Panc1 (cell line): ENCODE measurements around the gene ZNRF4. TPM values are rescaled to one million over a fixed set of nuclear protein-coding genes. Genes with fewer than 3 reads are reported as not detected.

ENCODE experiments used
- ATAC-seq: fragments of 200-7000 bp; cut with Tn5 transposase; 2 replicates; pipeline ENCODE4 v1.9.1; 2020; ENCODE audit warnings: mild to moderate bottlenecking, moderate library complexity
- BruUV-seq: library from RNA; stranded (reverse); fragments of 400-500 nt; replicated peaks from 2 replicates; lab custom pipeline; 2021; lab: Mats Ljungman, UMichigan
- CTCF ChIA-PET: fragments of 300-600 bp; sonication (Branson Sonifier 250); formaldehyde crosslinking; loops from one replicate; lab custom pipeline; 2022; ENCODE audit warnings: antibody characterized with exemption; lab: Charles Lee
- POLR2A ChIA-PET: fragments of 300-600 bp; sonication (Branson Sonifier 250); formaldehyde crosslinking; loops from one replicate; lab custom pipeline; 2022; ENCODE audit warnings: antibody characterized with exemption; lab: Charles Lee
- DNase-seq: peaks from one replicate; pipeline ENCODE4 v3.0.0-alpha.2; 2010; ENCODE audit warnings: low read depth, low spot score
- H3K27ac ChIP-seq: 2 replicates; pipeline ENCODE4 v1.5.1; 2011; ENCODE audit warnings: mild to moderate bottlenecking, low read length, inconsistent platforms
- H3K27me3 ChIP-seq: fragments of 200-500 bp; sonication (Bioruptor generic); 2 replicates; pipeline ENCODE4 v1.6.0; 2014; ENCODE audit warnings: low read length, inconsistent platforms; ENCODE audit not compliant: control insufficient read depth, insufficient read depth
- H3K36me3 ChIP-seq: fragments of 200-500 bp; sonication (Bioruptor generic); 2 replicates; pipeline ENCODE4 v1.5.1; 2014; ENCODE audit warnings: inconsistent platforms, mild to moderate bottlenecking, low read length, moderate library complexity; ENCODE audit not compliant: control insufficient read depth, insufficient read depth
- H3K4me1 ChIP-seq: 2 replicates; pipeline ENCODE4 v1.5.1; 2011; ENCODE audit warnings: inconsistent platforms, mild to moderate bottlenecking, low read length, moderate library complexity; ENCODE audit not compliant: control insufficient read depth, insufficient read depth
- H3K4me3 ChIP-seq, 2 experiments: 2 replicates each; pipeline ENCODE4 v1.5.1; 2011 to 2012; ENCODE audit warnings: low read depth in 2 of 2, low read length in 2 of 2, mild to moderate bottlenecking in 2 of 2, inconsistent platforms in 1 of 2, moderate library complexity in 1 of 2
- H3K9me3 ChIP-seq: fragments of 200-500 bp; sonication (Bioruptor generic); 2 replicates; pipeline ENCODE4 v1.5.1; 2014; ENCODE audit warnings: low read depth, mild to moderate bottlenecking, inconsistent platforms, low read length, moderate library complexity; ENCODE audit not compliant: control insufficient read depth, insufficient read depth
- CTCF ChIP-seq: fragments of 450-650 bp; IDR thresholded peaks from 2 replicates; pipeline ENCODE4 v1.5.1; 2017; ENCODE audit warnings: mild to moderate bottlenecking
- POLR2AphosphoS5 ChIP-seq: IDR thresholded peaks from 2 replicates; pipeline ENCODE4 v1.6.1; 2012; ENCODE audit warnings: mild to moderate bottlenecking, low read depth, low read length, moderate library complexity
- REST ChIP-seq, 2 experiments: IDR thresholded peaks; 2 replicates each; pipeline ENCODE4 v1.6.1; 2011 to 2012; ENCODE audit warnings: low read depth in 2 of 2, control low read depth in 1 of 2, low read length in 1 of 2, mild to moderate bottlenecking in 1 of 2, moderate library complexity in 1 of 2; ENCODE audit not compliant: insufficient read depth in 1 of 2
- SIN3A ChIP-seq: IDR thresholded peaks from 2 replicates; pipeline ENCODE4 v1.6.1; 2012; ENCODE audit warnings: low read depth, mild to moderate bottlenecking, low read length, moderate library complexity, borderline replicate concordance; ENCODE audit not compliant: insufficient read depth
- TCF7L2 ChIP-seq: IDR thresholded peaks from 2 replicates; pipeline ENCODE4 v1.6.1; 2011; ENCODE audit warnings: mild to moderate bottlenecking, low read depth, low read length, inconsistent platforms
- in situ Hi-C: cut with HindIII; loops from 2 replicates; pipeline ENCODE4 v1.10.0; 2016; ENCODE audit warnings: low sequenced_read_pairs, low pct_unique_long_range_greater_than_20kb
- intact Hi-C: fragments of 100-400 bp; cut with micrococcal nuclease; formaldehyde crosslinking; loops from one replicate; pipeline ENCODE4 v1.10.0; 2022; ENCODE audit not compliant: unreplicated experiment
- total RNA-seq: library from RNA; stranded (reverse); gene quantifications from one replicate; pipeline ENCODE4 v1.2.1, GENCODE V29; 2021; ENCODE audit not compliant: unreplicated experiment

ZNRF4 gene
- total RNA-seq, 1 experiment from 2014 or later, result not detected

DNA sequence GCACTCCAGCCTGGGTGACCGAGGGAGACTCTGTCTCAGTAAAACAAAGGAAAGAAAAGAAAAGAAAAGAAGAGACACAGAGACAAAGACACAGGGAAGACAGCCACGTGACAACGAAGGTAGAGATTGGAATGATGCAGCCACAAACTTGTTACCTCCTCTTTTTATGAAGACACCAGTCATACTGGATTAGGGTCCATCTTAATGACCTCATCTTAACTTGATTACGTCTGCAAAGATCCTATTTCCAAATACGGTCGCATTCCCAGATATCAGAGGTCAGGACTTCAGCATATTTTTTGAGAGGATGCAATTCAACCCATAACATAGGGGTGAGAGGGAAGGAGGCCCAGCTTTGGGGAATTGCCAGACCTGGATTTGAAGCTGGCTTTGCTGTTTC, 4.1 kb downstream of the ZNRF4 start:
- Histone ChIP-seq H3K27ac (no peak overlapping the region), H3K4me3 (no peak overlapping the region), H3K4me1 (no peaks in the 10 kb centered on the region), H3K36me3 (no peaks in the 10 kb centered on the region), H3K9me3 (no peaks in the 10 kb centered on the region), H3K27me3 (no peaks in the 10 kb centered on the region)
- ChIA-PET POLR2A (no interaction called here), CTCF (no interaction called here)
- BruUV-seq, result no TSS peak
- in situ Hi-C loops, result no loop called here
- DNase-seq (no peak), ATAC-seq (no peak)
- intact Hi-C loops, result no loop called here
- TF ChIP-seq CTCF, result no peak
- TF ChIP-seq POLR2AphosphoS5, result no peak
- no peak for TF ChIP-seq REST (IDR thresholded peaks at IDR 0.05; ENCODE audit: insufficient read depth in 1 of 2, low read depth in 2 of 2, low read length in 1 of 2)
- no peak for TF ChIP-seq TCF7L2

- POLR2A ChIA-PET, result interaction anchor here (1.0 kb wide), 1 partner anchor 8 kb away, joined by 14 read pairs; no protein-coding TSS in a partner anchor
These were observed 5.5 kb downstream of the ZNRF4 start for GRCh38 chr19:5460748-5461147.

More at GRCh38 chr19:5460748-5461147, 5.5 kb downstream of the ZNRF4 start:
- no peaks in the 10 kb centered on the region for H3K36me3 ChIP-seq
- H3K9me3 ChIP-seq, result no peaks in the 10 kb centered on the region
- no peaks in the 10 kb centered on the region for H3K4me1 ChIP-seq
- H3K27me3 ChIP-seq, result no peaks in the 10 kb centered on the region
- no peak for TF ChIP-seq CTCF
- no peak for TF ChIP-seq REST (IDR thresholded peaks at IDR 0.05; ENCODE audit: insufficient read depth in 1 of 2, low read depth in 2 of 2, low read length in 1 of 2)
- no peak for TF ChIP-seq TCF7L2
- no peak for TF ChIP-seq SIN3A
- TF ChIP-seq POLR2AphosphoS5, result no peak
- intact Hi-C loops, result no loop called here
- no TSS peak for BruUV-seq
- DNase-seq, result no peak
- H3K27ac ChIP-seq, result no peak overlapping the region
- ATAC-seq, result no peak
- CTCF ChIA-PET, result no interaction called here
- no peak overlapping the region for H3K4me3 ChIP-seq
- in situ Hi-C loops, result no loop called here
